ENCODE data around the gene CLEC4F.

DNA sequence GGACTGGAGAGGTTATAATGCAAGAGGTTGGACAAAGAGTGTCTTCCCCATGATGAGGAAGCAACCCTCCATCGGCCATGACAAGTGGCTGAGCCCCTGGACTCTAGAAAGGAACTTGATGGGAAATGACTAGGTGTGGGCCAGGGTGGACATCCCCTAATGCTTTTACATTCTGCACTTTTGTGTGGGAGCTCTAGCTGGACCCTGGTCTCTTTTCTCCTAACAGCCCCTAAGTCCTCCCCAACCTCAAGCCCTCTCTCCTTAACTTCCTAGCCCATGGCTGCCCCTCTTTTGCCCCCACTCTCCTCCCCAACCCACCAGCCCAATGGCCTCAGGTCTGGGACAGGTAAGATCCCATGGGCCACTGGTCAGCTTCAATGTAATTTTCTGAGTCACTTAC, 12.8 kb upstream of the CLEC4F start:
- no peak for TF ChIP-seq CBFB (CRISPR knock-in tag; IDR thresholded peaks at IDR 0.05; ENCODE audit: low read depth)
- TF ChIP-seq, protein P1, sequence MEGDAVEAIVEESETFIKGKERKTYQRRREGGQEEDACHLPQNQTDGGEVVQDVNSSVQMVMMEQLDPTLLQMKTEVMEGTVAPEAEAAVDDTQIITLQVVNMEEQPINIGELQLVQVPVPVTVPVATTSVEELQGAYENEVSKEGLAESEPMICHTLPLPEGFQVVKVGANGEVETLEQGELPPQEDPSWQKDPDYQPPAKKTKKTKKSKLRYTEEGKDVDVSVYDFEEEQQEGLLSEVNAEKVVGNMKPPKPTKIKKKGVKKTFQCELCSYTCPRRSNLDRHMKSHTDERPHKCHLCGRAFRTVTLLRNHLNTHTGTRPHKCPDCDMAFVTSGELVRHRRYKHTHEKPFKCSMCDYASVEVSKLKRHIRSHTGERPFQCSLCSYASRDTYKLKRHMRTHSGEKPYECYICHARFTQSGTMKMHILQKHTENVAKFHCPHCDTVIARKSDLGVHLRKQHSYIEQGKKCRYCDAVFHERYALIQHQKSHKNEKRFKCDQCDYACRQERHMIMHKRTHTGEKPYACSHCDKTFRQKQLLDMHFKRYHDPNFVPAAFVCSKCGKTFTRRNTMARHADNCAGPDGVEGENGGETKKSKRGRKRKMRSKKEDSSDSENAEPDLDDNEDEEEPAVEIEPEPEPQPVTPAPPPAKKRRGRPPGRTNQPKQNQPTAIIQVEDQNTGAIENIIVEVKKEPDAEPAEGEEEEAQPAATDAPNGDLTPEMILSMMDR (IDR thresholded peaks at IDR 0.05), result no peak
- TF ChIP-seq JAZF1 (CRISPR knock-in tag; IDR thresholded peaks at IDR 0.05), result no peak
- TF ChIP-seq, protein P2, sequence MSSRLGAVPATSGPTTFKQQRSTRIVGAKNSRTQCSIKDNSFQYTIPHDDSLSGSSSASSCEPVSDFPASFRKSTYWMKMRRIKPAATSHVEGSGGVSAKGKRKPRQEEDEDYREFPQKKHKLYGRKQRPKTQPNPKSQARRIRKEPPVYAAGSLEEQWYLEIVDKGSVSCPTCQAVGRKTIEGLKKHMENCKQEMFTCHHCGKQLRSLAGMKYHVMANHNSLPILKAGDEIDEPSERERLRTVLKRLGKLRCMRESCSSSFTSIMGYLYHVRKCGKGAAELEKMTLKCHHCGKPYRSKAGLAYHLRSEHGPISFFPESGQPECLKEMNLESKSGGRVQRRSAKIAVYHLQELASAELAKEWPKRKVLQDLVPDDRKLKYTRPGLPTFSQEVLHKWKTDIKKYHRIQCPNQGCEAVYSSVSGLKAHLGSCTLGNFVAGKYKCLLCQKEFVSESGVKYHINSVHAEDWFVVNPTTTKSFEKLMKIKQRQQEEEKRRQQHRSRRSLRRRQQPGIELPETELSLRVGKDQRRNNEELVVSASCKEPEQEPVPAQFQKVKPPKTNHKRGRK (CRISPR knock-in tag; IDR thresholded peaks at IDR 0.05; ENCODE audit: borderline replicate concordance), result no peak
- TF ChIP-seq FOXJ3 (CRISPR knock-in tag; IDR thresholded peaks at IDR 0.05; ENCODE audit: borderline replicate concordance), result no peak
- no peak for TF ChIP-seq JUN (CRISPR knock-in tag; IDR thresholded peaks at IDR 0.05)
- TF ChIP-seq CREM (CRISPR knock-in tag; IDR thresholded peaks at IDR 0.05), result no peak
- TF ChIP-seq NFYB (CRISPR knock-in tag; conservative IDR thresholded peaks at IDR 0.05; ENCODE audit: low read depth), result no peak

Measured in WTC11 (cell line).